DMS 273 (cell line): Measurements from ENCODE around the gene CDK18.
"Not testable (repeated sequence)": the region's sequence is repeated elsewhere in the genome, so short reads cannot be mapped to it uniquely, and the experiment has no call there.

ENCODE experiments used
- DNase-seq: peaks from one replicate; lab custom pipeline; 2025; ENCODE audit not compliant: unreplicated experiment; lab: John Stamatoyannopoulos, UW

The CDK18 gene

GRCh38 chr1:205504311-205505075 lies at the start of gene CDK18:
Gene CDK18, plus strand, starts transcription at chr1:205504669. Its CDS starts 18,499 bp downstream, at chr1:205523168.
- DNase-seq: peak; percentile 77

GRCh38 chr1:205454903-205455335 lies 49.5 kb upstream of the CDK18 start:
- no peak for DNase-seq

DNA sequence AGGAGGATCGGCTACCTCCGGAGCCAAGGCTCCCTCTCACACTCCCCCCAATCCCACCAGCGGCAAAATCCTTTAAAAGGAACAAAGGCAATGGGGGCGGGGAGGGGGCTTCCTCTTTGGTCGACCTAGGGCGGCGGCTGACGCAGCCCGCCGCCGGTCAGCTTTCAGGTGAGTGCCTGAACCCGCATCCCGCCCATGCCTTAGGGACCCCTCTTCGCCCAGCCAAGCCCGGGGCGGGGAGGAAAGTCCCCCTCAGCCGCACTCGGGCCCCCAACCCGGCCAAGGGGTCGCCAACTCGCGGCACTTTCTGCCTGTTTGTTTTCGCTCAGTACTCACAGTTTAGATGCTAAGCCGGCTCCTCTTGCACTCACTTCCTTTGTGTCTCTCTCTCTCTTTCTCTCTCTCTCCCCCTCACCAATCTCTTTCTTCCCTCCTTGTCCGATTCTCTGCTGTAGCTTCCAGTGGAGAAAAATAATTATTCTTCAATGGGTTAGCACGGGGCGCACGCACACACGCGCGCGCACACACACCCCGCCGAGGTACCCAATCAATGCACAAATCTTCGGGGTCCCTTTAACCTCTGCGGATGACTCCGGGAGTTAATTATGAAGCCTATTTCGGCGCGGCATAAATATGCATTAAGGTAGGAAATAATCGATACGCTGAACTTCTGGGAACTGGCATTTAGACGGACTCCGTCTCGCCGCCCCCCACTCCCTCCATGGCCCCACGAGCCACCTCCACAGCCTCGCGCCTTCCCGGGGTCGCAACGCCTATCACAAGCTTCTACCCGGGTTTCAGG lies 48.7 kb upstream of the CDK18 start, which contains the start of gene BLACAT1:
Gene BLACAT1 (minus strand): TSS at position 465 of the 802 bp plus-strand sequence.
- no peak for DNase-seq

- peak; percentile 59 for DNase-seq
Observed at GRCh38 chr1:205456383-205456867, 48.0 kb upstream of the CDK18 start.

DNA sequence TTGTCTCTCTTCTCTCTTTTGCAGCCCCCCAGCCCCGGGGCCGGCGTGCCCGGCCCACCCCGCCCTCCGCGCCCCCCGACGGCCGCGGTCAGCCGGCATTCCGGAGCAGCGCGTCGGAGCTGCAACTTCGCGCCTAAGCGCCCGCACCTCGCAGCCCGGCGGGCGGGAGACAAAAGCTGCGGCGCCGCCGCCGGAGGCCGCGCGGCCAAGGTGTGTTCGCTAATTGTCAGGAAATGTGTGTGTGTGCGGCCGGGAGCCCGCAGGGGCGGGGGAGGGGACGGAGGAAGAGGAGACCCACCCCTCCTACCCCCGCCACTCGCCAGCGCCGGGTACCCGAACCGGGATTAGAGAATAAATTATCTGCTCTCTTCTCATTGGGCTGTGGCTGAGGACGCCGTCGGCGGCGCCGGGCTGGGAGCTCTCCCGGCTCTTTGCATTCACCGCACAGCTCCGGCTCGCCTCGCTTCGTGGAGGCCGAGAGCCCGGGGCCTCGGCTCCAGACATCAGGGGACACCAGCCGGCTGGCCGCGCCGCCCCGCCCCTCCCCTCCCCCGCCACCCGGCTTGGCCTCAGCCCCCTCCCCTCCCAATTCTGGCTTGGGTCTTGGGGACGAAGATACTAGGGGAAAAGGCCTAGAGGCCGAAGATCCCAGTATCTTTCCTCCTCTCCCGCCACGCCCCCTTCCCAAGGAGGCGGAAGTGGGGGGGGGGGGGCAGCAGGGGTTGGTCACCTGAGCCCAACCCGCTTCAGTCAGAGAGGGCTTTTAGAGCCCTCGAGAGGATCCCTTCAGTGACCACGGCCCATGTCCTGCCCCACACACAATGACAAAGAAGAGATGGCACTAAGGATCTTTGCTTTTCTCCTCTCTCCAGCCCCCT lies 47.4 kb upstream of the CDK18 start:
- peak; percentile 82 for DNase-seq

DNA sequence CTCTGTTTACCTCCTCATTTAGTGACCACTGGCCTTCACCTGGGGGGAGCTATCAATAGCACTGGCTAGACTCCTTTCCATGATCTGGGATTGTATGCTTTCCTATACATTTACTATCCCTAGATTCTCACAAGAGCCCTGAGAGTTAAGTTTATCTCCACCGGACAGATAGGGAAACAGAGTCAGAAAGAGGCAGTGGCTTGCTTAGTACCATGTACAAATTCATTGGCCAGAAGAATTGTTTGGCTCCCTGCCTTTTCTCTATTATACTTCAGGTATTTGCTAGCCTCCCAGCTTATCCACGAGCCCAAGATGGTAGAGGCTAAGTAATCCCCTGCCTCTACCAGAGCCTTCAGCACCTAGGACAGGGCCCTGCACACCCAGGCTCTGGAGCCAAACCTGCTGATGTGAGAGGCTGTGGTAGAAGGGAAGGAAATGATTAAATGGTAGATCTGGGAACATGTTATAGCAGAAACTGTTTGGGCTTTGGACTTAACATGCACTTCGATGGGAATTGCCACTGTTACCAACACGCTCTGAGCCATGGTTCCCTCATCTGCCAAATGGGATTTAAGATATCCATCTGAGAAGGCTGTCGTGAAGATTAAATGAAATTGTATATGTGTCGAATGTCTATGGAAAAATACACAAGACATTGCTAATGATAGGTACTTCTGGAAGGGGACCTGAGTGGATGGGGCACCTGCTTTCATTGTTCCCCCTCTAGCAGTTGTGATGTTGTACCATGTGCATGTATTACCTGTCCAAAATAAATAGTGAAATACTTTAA lies 45.5 kb upstream of the CDK18 start:
- peak; percentile 55 for DNase-seq

DNA sequence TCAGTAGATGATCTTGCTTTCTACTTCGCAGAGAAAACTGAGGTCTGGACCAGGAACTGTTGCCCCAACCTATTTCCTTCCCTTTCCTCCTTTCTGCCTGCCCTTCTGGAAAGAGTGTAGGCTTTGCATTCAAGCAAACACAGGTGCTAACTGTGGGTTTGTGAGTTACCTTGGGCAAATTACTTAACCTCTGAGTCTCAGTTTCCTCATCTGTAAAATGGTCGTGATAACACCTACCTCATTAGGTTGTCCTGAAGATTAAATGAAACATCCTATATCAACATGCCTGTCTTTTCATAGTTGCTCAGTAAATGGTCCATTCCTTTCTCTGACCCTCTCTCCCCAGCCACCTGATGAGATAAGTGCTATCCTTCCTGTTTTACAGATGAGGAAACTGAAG lies 39.1 kb upstream of the CDK18 start:
- DNase-seq: no peak

DNA sequence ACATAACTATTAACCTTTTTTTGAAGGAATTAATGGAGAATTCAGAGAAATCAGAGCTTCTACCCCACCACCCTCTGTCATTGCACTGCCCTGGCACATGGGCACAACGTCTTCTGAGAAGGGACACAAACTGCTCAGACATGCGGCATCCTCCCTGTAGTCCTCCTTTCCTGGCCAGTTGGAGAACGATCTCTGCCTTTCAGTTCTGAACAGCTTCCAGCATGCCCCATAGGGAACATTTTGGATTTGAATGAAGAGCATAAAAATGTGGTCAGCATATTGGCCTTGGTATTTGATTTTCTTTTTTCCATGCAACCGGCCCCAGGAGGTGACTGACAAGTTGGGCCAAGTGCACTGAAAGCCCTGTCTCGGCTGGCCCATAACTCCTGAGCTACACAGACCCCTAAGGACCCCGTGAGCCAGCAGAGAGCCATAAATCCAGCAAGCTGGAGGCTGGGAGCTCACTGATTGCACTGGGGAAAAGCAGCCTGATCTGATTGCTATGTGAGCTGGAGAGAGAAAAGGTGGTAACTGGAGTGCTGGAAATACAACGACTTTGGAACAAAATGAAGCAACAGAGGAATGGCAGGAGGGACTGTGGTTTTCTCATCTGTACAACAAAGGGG lies 37.8 kb upstream of the CDK18 start:
- no peak for DNase-seq

- no peak for DNase-seq
Observed at GRCh38 chr1:205470131-205470530, 34.3 kb upstream of the CDK18 start.

GRCh38 chr1:205472737-205473441 lies 31.6 kb upstream of the CDK18 start:
- DNase-seq: peak; percentile 35

GRCh38 chr1:205473475-205473874 lies 31.0 kb upstream of the CDK18 start:
- DNase-seq: no peak

GRCh38 chr1:205473966-205474365 lies 30.5 kb upstream of the CDK18 start:
- DNase-seq: no peak

DNA sequence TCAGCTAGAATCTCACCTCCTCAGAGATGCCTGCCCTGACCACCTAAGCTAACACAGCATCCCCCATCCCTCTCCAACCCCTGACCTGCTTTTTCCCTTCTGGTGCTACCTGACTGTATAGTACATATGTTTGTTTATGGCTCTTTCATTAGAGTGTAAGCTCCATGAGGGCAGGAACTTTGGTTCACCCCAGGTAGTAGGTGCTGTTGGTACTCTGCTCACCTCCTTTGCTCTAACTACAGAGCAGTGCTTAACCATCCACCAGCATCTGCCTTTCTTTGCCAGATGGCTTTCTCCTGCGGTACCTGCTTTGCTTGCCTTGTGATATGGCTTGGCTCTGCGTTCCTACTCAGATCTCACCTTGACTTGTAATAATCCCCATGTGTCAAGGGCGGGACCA lies 29.9 kb upstream of the CDK18 start:
- no peak for DNase-seq

DNA sequence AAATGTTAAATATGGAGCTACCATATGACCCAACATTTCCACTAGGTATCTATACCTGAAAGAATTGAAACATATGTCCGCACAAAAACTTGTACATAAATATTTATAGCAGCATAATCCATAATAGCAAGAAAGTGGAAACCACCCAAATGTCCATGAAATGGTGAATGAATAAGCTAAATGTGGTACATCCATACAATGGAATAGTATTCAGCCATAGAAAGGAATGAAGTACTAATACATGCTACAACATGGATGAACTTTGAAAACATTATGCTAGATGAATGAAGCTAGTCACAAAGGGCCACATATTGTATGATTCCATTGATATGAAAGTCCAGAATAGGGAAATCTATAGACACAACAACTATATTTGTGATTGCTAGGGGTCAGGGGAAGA lies 28.6 kb upstream of the CDK18 start:
- DNase-seq: no peak

- no peak for DNase-seq
Observed at GRCh38 chr1:205476648-205477047, 27.8 kb upstream of the CDK18 start.

DNA sequence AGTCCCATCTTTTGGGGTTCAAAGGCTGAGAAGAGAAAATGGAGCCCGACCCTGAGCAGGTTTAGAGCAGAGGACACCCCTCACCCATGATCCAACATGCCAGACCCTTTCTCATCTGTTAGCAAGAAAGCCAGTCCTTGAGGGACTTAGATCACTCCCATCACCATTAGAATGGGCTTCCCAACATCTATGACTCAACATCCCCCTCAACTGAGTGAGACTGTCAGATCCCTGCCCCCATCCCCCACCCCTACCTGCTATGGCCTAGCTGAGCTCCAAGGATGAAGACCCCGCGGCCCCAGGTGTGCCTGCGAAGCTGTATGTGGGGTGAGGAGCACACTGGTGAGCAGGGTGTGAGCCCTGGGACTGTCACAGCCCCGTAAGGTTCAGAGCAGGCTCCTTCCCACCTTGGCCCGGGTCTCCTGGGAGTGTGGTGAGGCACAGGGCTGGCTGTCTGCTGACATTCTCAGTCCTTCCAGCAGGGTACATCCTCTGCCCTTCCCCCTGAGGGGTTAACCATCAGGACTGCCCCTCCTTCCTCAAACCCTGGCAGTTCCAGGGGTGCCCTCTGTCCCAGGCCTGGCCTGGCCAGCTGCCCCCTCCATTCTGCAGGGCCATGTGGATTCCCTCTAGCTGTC lies 27.2 kb upstream of the CDK18 start:
- DNase-seq: no peak

GRCh38 chr1:205477759-205478247 lies 26.7 kb upstream of the CDK18 start:
- DNase-seq: peak; percentile 74

- DNase-seq: not testable (repeated sequence)
Observed at GRCh38 chr1:205478985-205479384, 25.5 kb upstream of the CDK18 start.
